Measurements from ENCODE around the gene CHD2. TPM values are rescaled to one million over a fixed set of nuclear protein-coding genes. Genes with fewer than 3 reads are reported as not detected.

The CHD2 gene
- total RNA-seq, 1 experiment from 2014 or later = 129 TPM

DNA sequence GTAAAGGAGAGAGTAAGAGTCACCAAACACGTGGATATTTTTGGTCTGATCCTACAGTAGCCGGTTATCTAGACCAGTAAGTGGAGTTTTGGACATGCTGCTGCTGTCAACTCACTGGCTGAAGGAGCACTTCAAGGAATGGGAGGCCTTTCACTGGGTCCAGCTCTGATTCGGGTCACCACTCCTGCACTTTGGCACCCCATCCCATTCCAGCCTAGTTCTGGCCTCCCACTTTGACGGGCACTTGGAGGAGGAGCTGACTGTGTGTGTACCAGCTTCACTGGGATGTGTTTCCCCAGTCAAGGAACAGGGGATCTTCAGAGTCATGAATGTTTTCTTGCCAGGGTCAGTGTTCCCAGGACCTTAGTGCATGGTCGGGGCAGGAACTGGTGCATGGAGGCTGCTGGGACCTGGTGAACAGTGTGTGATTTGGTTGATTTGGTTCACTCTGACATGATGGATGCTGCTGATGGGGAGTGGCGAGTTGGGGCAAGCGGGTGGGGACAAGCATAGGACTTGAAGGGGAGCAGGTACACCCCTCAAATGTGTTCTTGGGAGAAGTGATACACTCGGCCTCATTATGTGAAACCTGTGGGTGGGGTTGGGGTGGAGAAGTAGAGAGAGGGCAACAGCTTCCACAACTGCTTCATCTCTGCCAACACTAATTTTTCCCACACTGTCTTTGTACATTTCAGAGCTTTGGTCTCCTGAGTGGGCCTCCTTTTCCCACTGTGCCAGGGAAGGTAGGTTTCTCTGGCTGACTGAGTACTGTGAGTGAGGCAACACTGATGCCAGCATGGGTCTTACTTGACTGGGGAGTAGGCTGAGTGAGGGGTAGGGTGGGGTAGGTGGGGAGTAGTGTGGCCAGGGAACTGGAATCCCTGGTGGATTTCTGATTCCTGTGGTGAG, 124.8 kb downstream of the CHD2 start:
- no peak overlapping the region for H3K4me3 Mint-ChIP-seq (ENCODE audit: unreplicated experiment)
- H3K4me1 Mint-ChIP-seq (ENCODE audit: insufficient read depth, unreplicated experiment) = peaks cover 49% of the 10 kb centered on the region
- H3K9me3 Mint-ChIP-seq (ENCODE audit: unreplicated experiment) = no peaks in the 10 kb centered on the region
- no peaks in the 10 kb centered on the region for H3K27me3 Mint-ChIP-seq (ENCODE audit: insufficient read depth, unreplicated experiment)
- BruUV-seq (replicated peaks) = TSS peak; percentile 14
- intact Hi-C loops (cut with micrococcal nuclease) = loop anchor here (10.0 kb wide), 1 partner anchor 1210 kb away; the partner anchor contains the start of gene MCTP2
- no peak for DNase-seq (ENCODE audit: unreplicated experiment)
- ChIA-PET CTCF (interaction anchor here (9.8 kb wide), 1 partner anchor 1095 kb away, joined by 117 read pairs; no protein-coding TSS in a partner anchor), POLR2A (interaction anchor here (0.6 to 0.7 kb wide), 2 partner anchors 139 to 906 kb away, joined by 3 read pairs; no protein-coding TSS in a partner anchor)
- TF ChIP-seq CTCF (IDR thresholded peaks at IDR 0.05; ENCODE audit: unreplicated experiment) = no peak
- peak overlapping the region; percentile 29 for H3K27ac Mint-ChIP-seq (ENCODE audit: low read depth, unreplicated experiment)
- H3K36me3 Mint-ChIP-seq (ENCODE audit: insufficient read depth, unreplicated experiment) = peaks cover 100% of the 10 kb centered on the region

GRCh38 chr15:93025625-93025982, 125.5 kb downstream of the CHD2 start:
- ChIA-PET CTCF (interaction anchor here (9.8 kb wide), 1 partner anchor 1094 kb away, joined by 117 read pairs; no protein-coding TSS in a partner anchor), POLR2A (no interaction called here)
- Mint-ChIP-seq H3K36me3 (ENCODE audit: insufficient read depth, unreplicated experiment) (peaks cover 100% of the 10 kb centered on the region), H3K9me3 (ENCODE audit: unreplicated experiment) (no peaks in the 10 kb centered on the region), H3K4me3 (ENCODE audit: unreplicated experiment) (no peak overlapping the region), H3K27ac (ENCODE audit: low read depth, unreplicated experiment) (no peak overlapping the region), H3K27me3 (ENCODE audit: insufficient read depth, unreplicated experiment) (no peaks in the 10 kb centered on the region), H3K4me1 (ENCODE audit: insufficient read depth, unreplicated experiment) (peaks cover 56% of the 10 kb centered on the region)
- TF ChIP-seq CTCF (IDR thresholded peaks at IDR 0.05; ENCODE audit: unreplicated experiment) = no peak
- BruUV-seq (replicated peaks) = no TSS peak
- DNase-seq (ENCODE audit: unreplicated experiment) = no peak
- intact Hi-C loops (cut with micrococcal nuclease) = loop anchor here (10.0 kb wide), 1 partner anchor 1209 kb away; the partner anchor contains the start of gene MCTP2

- Mint-ChIP-seq H3K9me3 (ENCODE audit: unreplicated experiment) (no peaks in the 10 kb centered on the region), H3K27me3 (ENCODE audit: insufficient read depth, unreplicated experiment) (no peaks in the 10 kb centered on the region), H3K4me1 (ENCODE audit: insufficient read depth, unreplicated experiment) (peaks cover 52% of the 10 kb centered on the region), H3K36me3 (ENCODE audit: insufficient read depth, unreplicated experiment) (peaks cover 93% of the 10 kb centered on the region), H3K4me3 (ENCODE audit: unreplicated experiment) (no peak overlapping the region), H3K27ac (ENCODE audit: low read depth, unreplicated experiment) (peak overlapping the region; percentile 66)
- no peak for DNase-seq (ENCODE audit: unreplicated experiment)
- intact Hi-C loops (cut with micrococcal nuclease) = loop anchor here (10.0 kb wide), 1 partner anchor 1208 kb away; the partner anchor contains the start of gene MCTP2
- TF ChIP-seq CTCF (IDR thresholded peaks at IDR 0.05; ENCODE audit: unreplicated experiment) = no peak
- ChIA-PET CTCF (interaction anchor here (9.8 kb wide), 1 partner anchor 1093 kb away, joined by 117 read pairs; no protein-coding TSS in a partner anchor), POLR2A (interaction anchor here (0.6 to 1.0 kb wide), 2 partner anchors 46 to 218 kb away, joined by 3 read pairs; no protein-coding TSS in a partner anchor)
- no TSS peak for BruUV-seq (replicated peaks)
Measured at GRCh38 chr15:93026380-93026817, 126.3 kb downstream of the CHD2 start.

DNA sequence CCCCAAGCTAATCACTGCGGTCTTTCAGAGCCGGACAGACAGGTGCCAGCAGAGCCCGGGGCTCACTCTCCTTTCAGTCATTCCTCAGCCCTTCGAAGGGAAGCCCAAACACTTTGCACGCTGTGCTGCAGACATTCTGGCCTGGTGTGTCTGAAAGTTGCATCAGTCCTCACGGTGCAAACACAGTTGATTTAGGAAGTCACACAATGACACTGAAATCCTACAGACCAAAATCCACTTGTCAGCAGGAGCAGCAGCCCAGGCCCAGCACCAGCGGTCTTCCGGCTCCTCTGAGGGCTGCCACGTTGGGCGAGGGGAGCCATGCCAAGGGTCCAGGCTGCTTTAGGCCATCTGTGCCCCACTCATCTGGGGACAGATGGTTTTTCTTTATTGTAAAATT, 127.3 kb downstream of the CHD2 start:
- no peak for DNase-seq (ENCODE audit: unreplicated experiment)

More for the DNA sequence above, 127.3 kb downstream of the CHD2 start:
- H3K27ac Mint-ChIP-seq (ENCODE audit: low read depth, unreplicated experiment) = peak overlapping the region; percentile 95
- TSS peak; percentile 29 for BruUV-seq (replicated peaks)
- peaks cover 45% of the 10 kb centered on the region for H3K4me1 Mint-ChIP-seq (ENCODE audit: insufficient read depth, unreplicated experiment)
- peaks cover 85% of the 10 kb centered on the region for H3K36me3 Mint-ChIP-seq (ENCODE audit: insufficient read depth, unreplicated experiment)
- intact Hi-C loops (cut with micrococcal nuclease) = loop anchor here (10.0 kb wide), 1 partner anchor 1207 kb away; the partner anchor contains the start of gene MCTP2
- ChIA-PET CTCF (interaction anchor here (3.2 to 9.8 kb wide), 2 partner anchors 231 to 1092 kb away, joined by 28 to 117 read pairs; no protein-coding TSS in a partner anchor), POLR2A (interaction anchor here (0.6 to 3.3 kb wide), 5 partner anchors 9 to 1092 kb away, joined by 3 to 17 read pairs (median 4); no protein-coding TSS in a partner anchor)
- H3K27me3 Mint-ChIP-seq (ENCODE audit: insufficient read depth, unreplicated experiment) = no peaks in the 10 kb centered on the region
- no peak for TF ChIP-seq CTCF (IDR thresholded peaks at IDR 0.05; ENCODE audit: unreplicated experiment)
- no peaks in the 10 kb centered on the region for H3K9me3 Mint-ChIP-seq (ENCODE audit: unreplicated experiment)
- no peak overlapping the region for H3K4me3 Mint-ChIP-seq (ENCODE audit: unreplicated experiment)

All from MCF 10A (cell line).